Measurements from ENCODE around the gene ZCCHC24.

ZCCHC24 gene

DNA sequence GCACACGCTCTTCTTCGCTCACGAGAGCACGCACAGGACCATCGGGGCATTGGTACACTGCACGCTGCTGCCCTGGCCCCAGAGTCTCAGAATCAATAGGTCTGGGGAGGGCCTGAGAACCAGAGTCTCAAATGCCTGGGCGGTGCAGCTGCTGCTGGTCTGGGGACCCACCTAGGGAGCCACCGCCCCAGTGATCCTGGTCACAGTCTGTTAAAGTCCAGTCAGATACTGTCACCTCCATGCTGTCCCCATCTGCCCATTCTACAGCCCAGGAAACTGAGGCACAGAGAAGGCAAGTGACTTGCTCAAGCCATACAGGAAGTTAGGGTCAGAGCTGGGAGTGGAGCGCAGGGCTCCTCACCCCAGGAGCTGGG is 38.0 kb downstream of the ZCCHC24 start:
- Mint-ChIP-seq H3K4me1 (ENCODE audit: low read depth) (no peaks in the 10 kb centered on the region), H3K4me3 (no peak overlapping the region), H3K27me3 (no peaks in the 10 kb centered on the region)

DNA sequence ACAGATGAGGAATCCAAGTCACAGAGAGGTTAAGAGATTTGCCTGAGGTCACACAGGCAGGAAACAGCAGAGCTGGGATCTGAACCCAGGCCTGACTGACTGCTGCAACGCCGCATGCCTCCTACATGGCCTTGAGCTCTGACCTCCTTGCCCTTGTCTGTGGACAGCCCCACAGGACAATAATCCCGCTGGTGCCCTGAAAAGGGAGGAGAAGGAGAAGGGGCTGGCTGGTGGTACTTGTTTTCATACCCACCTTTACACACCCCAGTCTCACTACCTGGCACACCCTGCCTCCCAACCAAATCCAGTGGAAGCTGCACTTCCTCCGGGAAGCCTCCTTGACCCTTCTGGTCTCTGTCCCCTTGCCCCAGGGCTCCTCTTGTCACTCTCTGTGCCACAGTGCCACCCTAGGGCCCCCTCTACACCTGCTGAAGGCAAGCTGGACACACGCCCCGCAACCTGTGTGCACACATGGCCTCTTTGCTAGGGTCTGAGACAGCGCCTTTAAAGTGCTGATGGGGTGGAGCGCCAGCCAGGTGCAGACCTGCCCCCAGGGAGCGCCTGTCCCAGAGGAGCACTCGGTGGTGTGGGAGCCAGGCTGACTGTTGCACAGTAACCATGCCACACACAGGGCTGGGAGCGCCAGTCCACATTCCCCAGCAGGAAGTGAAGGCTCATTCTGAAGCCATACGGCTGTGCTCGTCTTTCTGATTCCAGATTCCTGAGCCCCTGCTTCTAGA is 38.6 kb downstream of the ZCCHC24 start:
- Mint-ChIP-seq H3K9me3 (ENCODE audit: low read depth) (no peaks in the 10 kb centered on the region), H3K27me3 (no peaks in the 10 kb centered on the region), H3K4me1 (ENCODE audit: low read depth) (no peaks in the 10 kb centered on the region), H3K27ac (no peak overlapping the region), H3K4me3 (no peak overlapping the region), H3K36me3 (no peaks in the 10 kb centered on the region)

More for the DNA sequence above, 38.0 kb downstream of the ZCCHC24 start:
- no peak overlapping the region for H3K27ac Mint-ChIP-seq
- no peaks in the 10 kb centered on the region for H3K9me3 Mint-ChIP-seq (ENCODE audit: low read depth)
- H3K36me3 Mint-ChIP-seq, result no peaks in the 10 kb centered on the region

DNA sequence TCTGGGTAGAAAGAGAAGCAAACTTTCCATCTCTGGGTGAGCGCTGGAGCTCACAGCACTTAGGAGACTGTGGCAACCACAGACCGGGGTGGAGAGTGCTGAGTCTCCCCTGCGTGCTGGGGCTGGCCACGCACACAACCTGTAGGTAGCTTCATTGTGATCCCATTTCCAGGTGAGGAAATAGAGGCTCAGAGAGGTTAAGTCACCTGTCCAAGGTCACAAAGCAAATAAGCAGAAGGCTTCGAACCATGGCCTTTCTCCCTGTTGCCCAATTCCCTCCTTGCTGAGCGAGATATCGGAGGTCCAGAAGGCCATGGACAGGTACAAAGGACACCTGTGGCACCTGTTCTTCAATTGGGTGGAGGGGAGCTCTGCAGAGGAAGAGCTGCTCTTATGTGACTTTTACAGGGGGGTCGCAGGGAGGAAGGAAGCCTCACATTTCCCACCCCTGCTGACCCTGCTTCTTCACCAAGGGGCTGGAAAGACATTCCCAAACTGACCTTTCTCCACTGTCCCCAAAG is 39.4 kb downstream of the ZCCHC24 start:
- Mint-ChIP-seq H3K4me3 (no peak overlapping the region), H3K36me3 (no peaks in the 10 kb centered on the region)

DNA sequence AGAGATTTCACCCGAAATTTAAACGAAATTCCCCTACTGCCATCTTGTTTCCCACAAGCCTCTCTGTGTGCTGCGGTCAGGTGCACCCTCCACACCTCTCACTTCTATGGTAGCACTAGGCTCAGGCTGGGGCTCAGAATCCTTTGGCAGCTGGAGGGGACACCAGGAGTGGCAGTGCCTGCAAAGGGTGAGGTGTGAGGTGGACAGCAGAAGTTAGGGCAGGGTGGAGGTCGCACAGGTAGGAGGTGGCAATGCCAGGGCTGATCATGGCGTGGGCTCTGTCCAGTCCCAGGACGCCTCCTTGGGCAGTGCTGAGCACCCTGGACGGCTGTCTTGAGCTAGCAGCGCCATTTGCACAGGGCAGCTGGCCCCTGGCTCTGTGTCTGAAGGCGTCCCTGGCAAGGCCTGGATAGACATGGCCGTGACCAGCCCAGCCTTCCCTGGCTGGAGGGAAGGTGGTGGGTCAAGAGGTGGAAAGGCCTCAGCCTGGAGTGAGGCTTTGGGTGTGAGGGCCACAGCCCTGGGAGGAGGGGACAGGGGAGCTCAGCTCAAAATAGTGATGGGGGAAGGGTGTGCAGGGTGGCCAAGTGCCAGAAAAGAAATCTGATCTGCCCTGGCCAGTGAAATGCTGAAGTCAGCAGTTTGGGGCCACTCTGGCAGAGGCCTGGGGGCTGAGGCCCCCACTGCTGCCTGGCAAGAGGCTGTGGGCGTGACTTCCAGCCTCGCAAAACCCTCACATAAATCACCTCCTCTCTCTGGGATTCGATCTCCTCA is 40.0 kb downstream of the ZCCHC24 start:
- Mint-ChIP-seq H3K4me3 (no peak overlapping the region), H3K4me1 (ENCODE audit: low read depth) (no peaks in the 10 kb centered on the region), H3K27me3 (no peaks in the 10 kb centered on the region), H3K36me3 (no peaks in the 10 kb centered on the region), H3K9me3 (ENCODE audit: low read depth) (no peaks in the 10 kb centered on the region), H3K27ac (no peak overlapping the region)

More for the DNA sequence above, 39.4 kb downstream of the ZCCHC24 start:
- no peaks in the 10 kb centered on the region for H3K27me3 Mint-ChIP-seq
- H3K4me1 Mint-ChIP-seq (ENCODE audit: low read depth), result no peaks in the 10 kb centered on the region
- no peak overlapping the region for H3K27ac Mint-ChIP-seq
- H3K9me3 Mint-ChIP-seq (ENCODE audit: low read depth), result no peaks in the 10 kb centered on the region

DNA sequence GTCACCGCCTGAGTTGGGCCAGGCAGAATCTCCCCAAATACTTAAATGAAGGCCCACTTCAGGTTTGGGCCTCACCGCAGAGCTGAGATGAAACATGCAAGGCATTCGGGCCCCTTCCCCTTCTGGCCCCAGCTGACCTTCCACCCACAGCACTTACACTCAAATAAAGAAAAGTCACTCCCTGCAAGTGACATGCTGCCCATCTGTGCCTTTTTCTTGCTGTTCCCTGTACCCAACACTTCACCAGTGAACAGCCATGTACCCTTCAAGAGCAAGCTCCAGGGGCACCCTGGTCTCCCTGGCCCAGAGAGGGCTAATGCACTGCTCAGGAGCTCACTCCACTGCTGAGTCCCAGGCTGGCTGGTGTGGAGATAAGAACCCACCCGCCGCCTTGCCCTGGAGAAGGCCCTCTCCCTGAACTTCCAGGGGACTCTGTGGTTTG is 40.7 kb downstream of the ZCCHC24 start:
- no peaks in the 10 kb centered on the region for H3K4me1 Mint-ChIP-seq (ENCODE audit: low read depth)
- no peaks in the 10 kb centered on the region for H3K36me3 Mint-ChIP-seq
- H3K9me3 Mint-ChIP-seq (ENCODE audit: low read depth), result no peaks in the 10 kb centered on the region
- no peaks in the 10 kb centered on the region for H3K27me3 Mint-ChIP-seq
- H3K27ac Mint-ChIP-seq, result no peak overlapping the region
- H3K4me3 Mint-ChIP-seq, result no peak overlapping the region

DNA sequence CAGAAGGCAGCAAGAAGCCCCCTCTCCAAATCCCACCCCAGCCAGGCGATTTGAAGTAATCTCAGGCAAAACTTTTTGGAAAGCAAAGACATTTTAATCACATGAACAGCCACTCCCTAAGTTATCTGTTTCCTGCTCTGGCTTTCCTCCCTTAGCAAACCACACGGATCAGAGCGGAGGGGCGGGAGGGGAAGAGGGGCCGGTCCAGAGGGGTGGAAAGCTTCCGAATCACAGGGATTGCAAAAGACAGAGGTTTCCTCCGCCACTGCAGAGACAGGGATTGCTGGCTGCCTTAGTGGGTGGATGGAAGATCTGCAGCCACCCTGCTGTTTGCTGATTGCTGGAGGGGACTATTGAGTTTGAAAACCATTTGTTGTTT is 41.2 kb downstream of the ZCCHC24 start:
- H3K4me3 Mint-ChIP-seq, result no peak overlapping the region
- H3K27ac Mint-ChIP-seq, result no peak overlapping the region
- no peaks in the 10 kb centered on the region for H3K4me1 Mint-ChIP-seq (ENCODE audit: low read depth)
- no peaks in the 10 kb centered on the region for H3K9me3 Mint-ChIP-seq (ENCODE audit: low read depth)
- no peaks in the 10 kb centered on the region for H3K27me3 Mint-ChIP-seq
- H3K36me3 Mint-ChIP-seq, result no peaks in the 10 kb centered on the region

DNA sequence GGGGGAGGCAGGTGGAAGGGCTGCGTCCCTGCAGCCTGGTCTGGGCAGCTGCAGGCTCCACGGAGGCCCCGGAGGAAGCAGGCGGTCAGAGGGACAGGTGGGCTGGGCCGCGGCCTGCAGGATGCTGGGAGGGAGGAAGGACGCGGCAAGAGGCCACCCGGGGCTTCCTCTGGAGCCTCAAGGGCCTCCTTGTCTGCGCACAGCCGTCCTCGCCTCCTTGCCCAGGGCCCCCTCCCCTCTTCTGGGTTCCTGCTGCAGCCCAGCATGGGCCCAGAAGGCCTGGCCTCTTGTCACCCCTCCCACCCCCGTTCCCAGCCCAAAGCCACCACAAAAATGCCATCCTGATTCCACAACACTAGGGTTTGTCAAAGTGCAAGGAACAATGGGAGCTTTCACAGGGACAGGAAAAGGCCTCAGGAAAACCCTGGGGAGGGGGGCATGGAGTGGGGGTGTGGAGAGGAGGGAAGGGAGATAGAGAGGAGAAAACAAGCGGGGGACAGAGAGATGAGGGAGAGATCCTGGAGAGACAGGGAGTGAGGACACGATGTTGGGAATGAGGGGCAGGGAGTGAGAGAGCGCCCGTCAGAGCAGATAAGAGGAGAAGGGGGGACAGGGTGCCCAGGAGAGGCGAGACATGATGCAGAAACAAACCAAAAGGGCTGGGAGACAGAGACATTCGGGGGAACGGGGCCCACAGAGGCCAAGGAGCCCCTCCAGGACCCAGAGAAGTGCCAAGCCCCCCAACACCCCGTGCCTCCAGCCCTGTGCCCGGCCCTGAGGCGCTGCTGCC is 41.8 kb downstream of the ZCCHC24 start:
- Mint-ChIP-seq H3K36me3 (no peaks in the 10 kb centered on the region), H3K9me3 (ENCODE audit: low read depth) (no peaks in the 10 kb centered on the region), H3K27me3 (no peaks in the 10 kb centered on the region), H3K4me1 (ENCODE audit: low read depth) (no peaks in the 10 kb centered on the region), H3K27ac (no peak overlapping the region), H3K4me3 (no peak overlapping the region)

DNA sequence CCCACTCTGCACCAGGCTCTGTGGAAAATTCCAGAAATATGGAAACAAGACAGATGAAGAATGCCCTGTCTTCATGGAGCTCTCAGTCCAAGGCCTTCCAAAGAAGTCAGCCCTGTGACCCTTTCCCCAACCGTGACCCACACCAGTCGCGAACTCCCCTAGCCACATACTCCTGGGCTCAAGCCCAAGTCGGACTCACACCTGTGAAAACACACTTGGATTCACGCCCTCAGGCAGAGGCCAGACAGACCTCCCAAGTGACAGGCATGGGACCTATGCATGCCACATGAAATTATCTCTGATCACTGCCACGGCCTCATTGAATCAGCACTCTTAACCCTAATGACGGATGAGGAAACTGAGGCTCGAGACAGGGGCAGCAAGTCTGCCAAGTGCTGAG is 42.5 kb downstream of the ZCCHC24 start:
- Mint-ChIP-seq H3K9me3 (ENCODE audit: low read depth) (no peaks in the 10 kb centered on the region), H3K27me3 (no peaks in the 10 kb centered on the region), H3K4me3 (no peak overlapping the region)

DNA sequence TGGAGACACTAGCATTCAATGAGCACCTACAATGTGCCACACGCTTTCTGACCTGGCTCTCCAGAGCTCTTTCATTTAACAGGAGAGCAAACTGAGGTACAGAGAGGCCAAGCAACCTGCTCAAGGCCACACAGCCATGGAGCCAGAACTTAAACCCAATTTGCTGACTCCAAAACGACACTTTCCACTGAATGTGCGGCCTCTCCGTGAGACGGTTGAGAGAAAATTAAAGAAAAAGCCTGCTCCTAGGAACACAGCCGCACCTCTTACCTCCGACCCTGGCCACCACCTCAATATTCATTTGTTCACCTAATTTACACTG is 42.8 kb downstream of the ZCCHC24 start:
- Mint-ChIP-seq H3K4me1 (ENCODE audit: low read depth) (no peaks in the 10 kb centered on the region), H3K9me3 (ENCODE audit: low read depth) (no peaks in the 10 kb centered on the region), H3K27ac (no peak overlapping the region), H3K27me3 (no peaks in the 10 kb centered on the region), H3K4me3 (no peak overlapping the region), H3K36me3 (no peaks in the 10 kb centered on the region)

More for the DNA sequence above, 42.5 kb downstream of the ZCCHC24 start:
- Mint-ChIP-seq H3K4me1 (ENCODE audit: low read depth) (no peaks in the 10 kb centered on the region), H3K27ac (no peak overlapping the region), H3K36me3 (no peaks in the 10 kb centered on the region)

DNA sequence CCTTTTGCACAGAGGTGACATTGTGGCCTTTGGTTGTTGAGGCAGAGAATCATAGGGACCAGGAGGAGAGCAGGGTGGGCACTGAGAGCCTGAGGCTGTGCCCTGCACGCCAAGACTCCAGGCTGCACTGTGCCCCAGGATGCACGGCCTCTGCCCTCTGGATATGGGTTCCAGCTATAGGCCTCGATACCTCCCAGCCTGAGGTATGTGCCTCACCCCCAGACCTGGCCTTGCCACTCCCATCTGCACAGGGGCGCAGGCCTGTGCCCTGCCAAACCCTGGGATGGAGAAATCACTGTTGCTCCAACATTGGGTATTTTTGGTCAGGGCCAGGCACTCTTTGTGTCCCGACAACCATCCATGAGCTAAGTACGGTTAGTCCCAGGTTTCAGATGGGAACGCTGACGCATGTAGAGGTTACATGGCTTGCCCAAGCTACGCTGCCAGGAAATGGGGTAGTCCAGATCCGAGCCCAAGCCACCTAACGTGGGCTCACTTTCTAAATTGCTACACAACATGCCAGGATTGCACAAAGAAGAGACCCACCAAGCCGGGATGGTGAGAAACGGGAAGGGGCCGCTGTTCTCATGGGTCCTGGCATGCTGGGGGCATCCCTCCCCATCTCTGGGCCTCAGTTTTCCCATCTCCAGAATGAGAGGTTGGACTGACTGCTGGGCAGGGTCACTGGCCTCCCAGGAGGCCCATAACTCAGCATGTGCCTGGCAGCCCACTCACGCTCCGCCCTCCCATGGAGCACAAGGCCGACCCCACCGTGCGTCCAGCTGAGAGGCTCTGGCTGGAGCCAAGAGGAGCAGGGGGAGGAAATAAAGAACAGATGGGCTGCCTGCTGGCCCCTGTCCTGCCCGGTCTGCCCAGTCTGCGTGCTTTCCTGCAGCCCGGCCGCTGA is 44.2 kb downstream of the ZCCHC24 start:
- no peaks in the 10 kb centered on the region for H3K36me3 Mint-ChIP-seq
- H3K27ac Mint-ChIP-seq, result no peak overlapping the region
- no peaks in the 10 kb centered on the region for H3K9me3 Mint-ChIP-seq (ENCODE audit: low read depth)
- no peaks in the 10 kb centered on the region for H3K4me1 Mint-ChIP-seq (ENCODE audit: low read depth)
- H3K4me3 Mint-ChIP-seq, result no peak overlapping the region
- H3K27me3 Mint-ChIP-seq, result no peaks in the 10 kb centered on the region

DNA sequence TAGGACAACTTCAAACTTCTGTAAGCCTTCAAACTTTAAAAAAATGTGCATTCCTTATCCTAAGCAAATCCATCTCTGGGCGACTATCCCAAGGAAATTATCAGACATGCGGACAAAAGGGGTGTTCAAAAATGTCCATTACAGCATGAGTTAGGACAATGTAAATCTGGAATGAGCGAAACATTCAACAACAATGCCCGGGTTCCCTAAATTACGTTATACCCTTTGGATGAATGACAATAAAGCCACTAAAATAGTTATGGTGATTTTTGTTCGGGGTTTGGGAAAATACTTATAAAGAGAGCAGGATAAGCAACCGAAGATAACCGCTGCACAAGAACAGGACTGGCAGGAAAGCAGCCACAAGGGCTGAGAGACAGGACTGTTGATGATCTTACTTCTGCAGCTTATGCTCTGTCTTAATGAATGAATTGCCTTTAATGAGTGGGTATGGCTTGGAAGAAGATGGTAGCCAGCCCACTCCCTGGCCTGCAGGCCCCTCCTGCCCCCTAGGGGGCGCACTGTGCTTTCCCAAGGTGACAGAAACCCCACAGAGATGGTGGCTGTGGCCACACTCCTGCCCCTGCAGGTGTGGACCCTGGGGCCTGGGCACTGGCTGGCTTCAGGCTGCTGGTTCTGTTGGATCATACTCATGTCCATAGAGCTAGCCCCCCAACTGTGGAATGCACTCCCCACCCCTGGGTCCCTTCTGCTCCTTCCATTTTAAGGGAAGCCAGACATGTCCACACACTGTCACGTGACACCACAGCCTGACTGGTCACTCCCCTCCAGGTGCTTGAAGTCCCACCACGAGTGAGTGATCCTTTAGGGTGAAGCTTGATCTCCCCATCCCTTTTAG is 45.0 kb downstream of the ZCCHC24 start:
- no peak overlapping the region for H3K4me3 Mint-ChIP-seq
- no peaks in the 10 kb centered on the region for H3K27me3 Mint-ChIP-seq
- no peaks in the 10 kb centered on the region for H3K36me3 Mint-ChIP-seq
- no peaks in the 10 kb centered on the region for H3K4me1 Mint-ChIP-seq (ENCODE audit: low read depth)
- no peaks in the 10 kb centered on the region for H3K9me3 Mint-ChIP-seq (ENCODE audit: low read depth)
- H3K27ac Mint-ChIP-seq, result no peak overlapping the region

DNA sequence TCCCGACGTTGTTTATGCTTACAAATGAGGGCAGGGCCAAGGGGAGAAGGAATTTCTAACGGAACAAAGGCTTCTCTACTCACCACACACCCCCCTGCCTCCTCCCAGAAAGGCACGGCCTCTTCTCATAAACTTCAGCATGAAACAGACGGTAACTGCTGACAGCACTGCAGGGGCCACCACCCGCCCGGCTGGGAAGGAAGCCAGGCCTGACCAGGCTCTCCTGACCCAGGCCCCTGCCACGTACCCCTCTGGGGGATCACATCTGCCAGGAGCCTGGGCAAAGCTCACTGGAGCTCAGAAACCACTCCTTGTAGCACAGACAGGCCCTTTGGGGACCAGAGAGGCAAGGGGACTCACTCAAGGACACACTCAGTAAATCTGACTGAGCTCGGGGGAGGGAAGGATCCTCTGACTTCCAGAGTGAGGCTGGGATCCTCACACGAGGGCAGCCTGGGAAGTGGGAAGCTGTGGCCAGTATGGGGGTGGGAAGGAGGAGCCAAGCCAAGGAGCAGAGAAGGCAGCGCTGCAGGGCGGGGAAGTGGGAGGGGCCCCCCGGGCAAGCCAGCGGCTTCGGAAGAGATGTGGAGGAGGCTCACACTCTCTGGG is 46.1 kb downstream of the ZCCHC24 start:
- no peaks in the 10 kb centered on the region for H3K27me3 Mint-ChIP-seq
- H3K36me3 Mint-ChIP-seq, result no peaks in the 10 kb centered on the region
- H3K9me3 Mint-ChIP-seq (ENCODE audit: low read depth), result no peaks in the 10 kb centered on the region
- H3K4me3 Mint-ChIP-seq, result no peak overlapping the region
- no peaks in the 10 kb centered on the region for H3K4me1 Mint-ChIP-seq (ENCODE audit: low read depth)
- no peak overlapping the region for H3K27ac Mint-ChIP-seq

DNA sequence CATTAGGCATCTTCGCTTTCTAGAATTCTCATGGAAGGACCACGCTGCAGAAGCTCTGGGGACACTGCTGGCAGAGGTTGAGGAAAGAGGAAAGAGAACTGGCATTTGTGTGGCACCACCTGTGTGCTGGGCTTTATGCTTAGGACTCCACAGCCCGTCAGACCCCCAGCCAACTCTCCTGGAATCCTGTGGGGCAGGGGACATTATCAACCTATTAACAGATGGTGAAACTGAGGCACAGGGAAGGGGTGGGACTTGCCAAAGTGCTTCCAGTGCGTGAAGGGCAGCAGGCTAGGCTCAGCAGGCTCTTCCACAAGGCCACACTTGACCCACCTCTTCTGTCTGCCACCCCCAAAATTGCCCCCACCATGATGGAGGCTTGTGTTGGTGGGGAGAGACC is 46.8 kb downstream of the ZCCHC24 start:
- Mint-ChIP-seq H3K9me3 (ENCODE audit: low read depth) (no peaks in the 10 kb centered on the region), H3K4me1 (ENCODE audit: low read depth) (no peaks in the 10 kb centered on the region), H3K27me3 (no peaks in the 10 kb centered on the region), H3K36me3 (no peaks in the 10 kb centered on the region), H3K4me3 (no peak overlapping the region), H3K27ac (no peak overlapping the region)

All from activated naive CD8-positive, alpha-beta T cell (primary cell).